Thyroid gland (tissue), 4 donors: ENCODE measurements around the gene THOC7. TPM values are rescaled to one million over a fixed set of nuclear protein-coding genes. Genes with fewer than 3 reads are reported as not detected.

Source experiments
- DNase-seq, 2 donors: peaks; one replicate each; pipeline ENCODE4 v3.0.0-alpha.2; 2019
- H3K27ac ChIP-seq, 3 donors: fragments of 200-600 bp; sonication (generic); 1 replicate in 2 of 3; 2 replicates in 1 of 3; pipeline ENCODE4 v1.5.1; 2016 to 2019; ENCODE audit warnings: mild to moderate bottlenecking in 1 of 3, moderate library complexity in 1 of 3
- H3K27me3 ChIP-seq: fragments of 200-600 bp; sonication (generic); one replicate; pipeline ENCODE4 v1.5.1; 2019
- H3K36me3 ChIP-seq, 2 donors: fragments of 200-600 bp; sonication (generic); one replicate each; pipeline ENCODE4 v1.5.1; 2016 to 2019
- H3K4me1 ChIP-seq, 2 donors: fragments of 200-600 bp; sonication (generic); one replicate each; pipeline ENCODE4 v1.5.1; 2017 to 2019
- H3K4me3 ChIP-seq, 3 donors: fragments of 200-600 bp; sonication (generic); replicated peaks in 1 of 3; 1 replicate in 2 of 3; 2 replicates in 1 of 3; pipeline ENCODE4 v1.5.1; 2016; ENCODE audit warnings: mild to moderate bottlenecking in 1 of 3
- H3K9me3 ChIP-seq: fragments of 200-600 bp; sonication (generic); one replicate; pipeline ENCODE4 v1.5.1; 2017
- CTCF ChIP-seq, 6 experiments: fragments of 200-600 bp in 3 of 6; fragments of 450-650 bp in 3 of 6; sonication (generic) in 3 of 6; IDR thresholded peaks; one replicate each; pipeline ENCODE4 v1.5.1; 2016 to 2019; ENCODE audit warnings: antibody characterized with exemption in 6 of 6, mild to moderate bottlenecking in 2 of 6, inconsistent platforms in 1 of 6, moderate library complexity in 1 of 6
- POLR2A ChIP-seq, 2 donors: fragments of 450-650 bp; IDR thresholded peaks; one replicate each; pipeline ENCODE4 v1.6.1; 2017; ENCODE audit warnings: antibody characterized with exemption in 2 of 2, mild to moderate bottlenecking in 2 of 2, moderate library complexity in 1 of 2
- WGBS, 2 donors: methylation state at CpG; one replicate each; pipeline ENCODE4 v1.1.5; 2017; 5-methylcytosine and 5-hydroxymethylcytosine counted together
- intact Hi-C: fragments of 100-400 bp; cut with DNase I; formaldehyde crosslinking; loops from one replicate; pipeline ENCODE4 v1.15.1; 2023
- total RNA-seq, 4 donors: library from RNA; depleted of rRNA; stranded (reverse); fragments of >200 nt; gene quantifications; one replicate each; pipeline ENCODE4 v1.2.3, GENCODE V29; 2016

THOC7 gene
- total RNA-seq: 10 to 100 TPM; 39.7 to 80.9 (median 43.1) TPM

DNA sequence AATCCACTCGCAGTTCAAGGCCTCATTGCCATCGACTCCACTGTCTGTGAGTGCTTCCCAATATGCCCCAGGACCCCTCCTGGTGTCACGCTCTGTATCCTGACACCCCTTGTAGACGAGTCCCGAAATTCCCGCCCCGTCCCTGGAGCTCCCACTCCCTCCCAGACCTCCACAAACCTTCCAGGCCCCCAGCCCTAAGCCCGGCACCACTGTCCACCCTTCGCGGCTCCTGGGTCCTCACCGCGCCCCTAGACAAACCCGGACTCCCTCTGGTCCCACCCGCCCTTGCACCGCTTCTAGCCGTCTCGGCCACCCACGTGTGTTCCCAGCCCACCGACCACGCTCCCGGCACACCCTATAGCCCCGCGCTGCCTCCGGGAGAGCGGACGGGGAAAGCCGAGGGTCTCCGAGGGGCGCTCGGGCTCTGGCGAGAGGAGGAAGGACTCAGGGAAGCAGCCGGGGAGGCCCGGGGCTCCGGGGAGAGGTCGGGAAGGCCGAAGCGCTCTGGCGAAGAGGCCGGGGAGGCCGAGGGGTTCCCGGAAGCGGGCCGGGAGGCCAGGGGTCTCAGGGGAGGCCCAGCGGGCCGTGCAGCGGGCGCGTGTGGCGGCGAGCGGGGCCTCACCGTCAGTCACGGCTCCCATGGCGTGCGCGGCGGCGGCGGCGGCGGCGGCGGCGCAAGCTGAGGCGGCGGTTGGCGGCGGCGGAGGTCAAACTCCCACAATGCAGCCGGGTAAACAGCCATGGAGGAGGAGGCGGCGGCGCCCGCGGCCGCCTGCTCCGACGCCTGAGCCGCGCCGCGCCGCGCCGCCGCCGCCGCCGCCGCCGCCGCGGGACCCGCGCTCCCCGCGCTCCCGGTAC is at the start of gene THOC7, which contains the start of gene ATXN7:
Gene THOC7, minus strand, starts transcription at position 656 of the 858 bp plus-strand sequence. Its CDS starts 15 bp downstream, at position 641.
Gene ATXN7, plus strand, starts transcription at position 718 of the 858 bp plus-strand sequence. CDS start 48,732 bp downstream, outside the sequence.
- 1% methylated on average over 32 to 41 of the region's 98 CpGs for WGBS, 2 donors
- Histone ChIP-seq H3K27ac (peak within 1 kb of the TSS; percentile 86 to 93 (median 87)), H3K36me3 (no peaks in the 10 kb centered on the region), H3K4me1 (peaks cover 14% of the 10 kb centered on the region in 2 donors), H3K27me3 (no peaks in the 10 kb centered on the region), H3K4me3 (peak within 1 kb of the TSS; percentile 68 to 97 (median 93)), H3K9me3 (no peaks in the 10 kb centered on the region)
- intact Hi-C loops: loop anchor here (10.0 kb wide), 1 partner anchor 51 kb away; the partner anchor contains the start of gene SCAANT1
- DNase-seq: peak; percentile 58 to 64
- TF ChIP-seq CTCF (IDR thresholded peaks at IDR 0.05) (no peak), POLR2A (IDR thresholded peaks at IDR 0.05) (peak in 1 of 2 donors; percentile 58)

- WGBS, 2 donors: 15 to 19% methylated on average over 21 to 23 of the region's 46 CpGs
- peak overlapping the region in 2 of 3 donors; percentile 18 to 73 for H3K4me3 ChIP-seq
- peaks cover 0 to 6% of the 10 kb centered on the region in 2 donors for H3K36me3 ChIP-seq
- peaks cover 20 to 26% of the 10 kb centered on the region in 2 donors for H3K4me1 ChIP-seq
- peak overlapping the region; percentile 71 to 99 (median 86) for H3K27ac ChIP-seq
- peak; percentile 72 to 77 for DNase-seq
- no peaks in the 10 kb centered on the region for H3K27me3 ChIP-seq
- intact Hi-C loops: loop anchor here (10.0 kb wide), 1 partner anchor 48 kb away; the partner anchor contains the start of genes ATXN7 and THOC7
- no peaks in the 10 kb centered on the region for H3K9me3 ChIP-seq
- TF ChIP-seq CTCF (IDR thresholded peaks at IDR 0.05): no peak
- TF ChIP-seq POLR2A (IDR thresholded peaks at IDR 0.05): no peak
Observed at GRCh38 chr3:63912768-63913588, 49.4 kb upstream of the THOC7 start.

DNA sequence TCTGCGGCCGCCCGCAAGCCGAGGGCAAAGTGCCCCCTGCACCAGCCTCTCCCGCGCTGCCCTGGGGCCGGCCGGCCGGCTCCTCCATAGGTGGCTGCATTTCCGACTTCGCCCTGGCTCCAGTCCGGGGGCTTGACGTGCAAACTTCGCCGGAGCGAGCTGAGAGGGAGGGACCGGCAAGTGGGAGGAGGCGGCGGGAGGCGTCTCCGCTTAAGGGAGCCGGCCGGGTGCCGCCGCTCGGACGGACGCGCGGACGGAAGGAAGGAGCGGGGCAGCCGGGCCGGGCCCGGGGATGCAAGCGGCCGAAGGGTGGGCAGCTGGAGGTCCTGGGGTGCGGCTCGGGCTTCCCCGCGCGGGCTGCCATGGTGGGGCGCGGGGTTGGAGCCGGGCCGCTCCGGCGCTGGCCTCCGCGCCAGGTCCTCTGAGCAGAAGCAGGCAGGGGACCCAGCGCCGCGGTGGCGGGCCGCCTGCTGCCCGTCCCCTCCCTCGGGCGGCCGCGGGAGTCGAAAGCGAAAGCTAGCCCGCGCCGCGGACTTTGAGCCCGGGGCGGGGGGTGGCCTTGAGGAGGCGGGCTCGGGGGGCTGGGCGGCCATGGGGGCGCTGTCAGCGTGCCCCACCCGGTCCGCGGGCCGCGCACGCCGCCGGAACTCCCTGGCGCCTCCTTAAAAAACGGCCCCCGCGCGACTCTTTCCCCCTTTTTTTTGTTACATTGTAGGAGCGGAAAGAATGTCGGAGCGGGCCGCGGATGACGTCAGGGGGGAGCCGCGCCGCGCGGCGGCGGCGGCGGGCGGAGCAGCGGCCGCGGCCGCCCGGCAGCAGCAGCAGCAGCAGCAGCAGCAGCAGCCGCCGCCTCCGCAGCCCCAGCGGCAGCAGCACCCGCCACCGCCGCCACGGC is 48.5 kb upstream of the THOC7 start, which contains the start of gene SCAANT1:
Gene SCAANT1, minus strand, starts transcription at position 511 of the 895 bp plus-strand sequence.
- peak; percentile 92 to 95 for DNase-seq
- H3K4me3 ChIP-seq: peak within 1 kb of the TSS; percentile 73 to 86 (median 79)
- no peaks in the 10 kb centered on the region for H3K9me3 ChIP-seq
- peak within 1 kb of the TSS; percentile 86 to 99 (median 96) for H3K27ac ChIP-seq
- H3K4me1 ChIP-seq: peaks cover 20 to 26% of the 10 kb centered on the region in 2 donors
- WGBS, 2 donors: 0% methylated on average over 9 to 58 of the region's 115 CpGs
- intact Hi-C loops: loop anchor here (10.0 kb wide), 1 partner anchor 47 kb away; the partner anchor contains the start of genes ATXN7 and THOC7
- H3K36me3 ChIP-seq: peaks cover 0 to 6% of the 10 kb centered on the region in 2 donors
- TF ChIP-seq CTCF (IDR thresholded peaks at IDR 0.05) (peak in 4 of 6 experiments; percentile 10 to 38 (median 17)), POLR2A (IDR thresholded peaks at IDR 0.05) (peak in 1 of 2 donors; percentile 74)
- H3K27me3 ChIP-seq: no peaks in the 10 kb centered on the region

GRCh38 chr3:63911509-63911872 is 47.9 kb upstream of the THOC7 start:
- TF ChIP-seq CTCF (IDR thresholded peaks at IDR 0.05) (no peak), POLR2A (IDR thresholded peaks at IDR 0.05) (no peak)
- intact Hi-C loops: loop anchor here (10.0 kb wide), 1 partner anchor 47 kb away; the partner anchor contains the start of genes ATXN7 and THOC7

More at GRCh38 chr3:63911509-63911872, 47.9 kb upstream of the THOC7 start:
- H3K27ac ChIP-seq: peak overlapping the region; percentile 86 to 99 (median 96)
- H3K4me1 ChIP-seq: peaks cover 20 to 26% of the 10 kb centered on the region in 2 donors
- H3K4me3 ChIP-seq: peak overlapping the region; percentile 73 to 86 (median 79)
- peaks cover 0 to 6% of the 10 kb centered on the region in 2 donors for H3K36me3 ChIP-seq
- no peaks in the 10 kb centered on the region for H3K27me3 ChIP-seq
- no peak for DNase-seq
- 0 to 1% methylated on average over 10 to 18 of the region's 18 CpGs for WGBS, 2 donors
- no peaks in the 10 kb centered on the region for H3K9me3 ChIP-seq
